OCI-LY7 (cell line): ENCODE measurements around the gene CXCL10. TPM values are rescaled to one million over a fixed set of nuclear protein-coding genes. Genes with fewer than 3 reads are reported as not detected.

ENCODE experiments used
- BruUV-seq: library from RNA; stranded (reverse); fragments of 400-500 nt; replicated peaks from 2 replicates; lab custom pipeline; 2021; lab: Mats Ljungman, UMichigan
- CTCF ChIA-PET: fragments of 300-600 bp; sonication (Branson Sonifier 250); formaldehyde crosslinking; loops from one replicate; lab custom pipeline; 2022; ENCODE audit warnings: antibody characterized with exemption; ENCODE audit not compliant: unreplicated experiment; lab: Charles Lee
- POLR2A ChIA-PET: fragments of 300-600 bp; sonication (Branson Sonifier 250); formaldehyde crosslinking; loops from one replicate; lab custom pipeline; 2022; ENCODE audit warnings: antibody characterized with exemption; lab: Charles Lee
- DNase-seq: peaks from one replicate; pipeline ENCODE4 v3.0.0-alpha.2; 2015; ENCODE audit warnings: low spot score
- H2AFZ ChIP-seq: fragments of 200-600 bp; sonication (generic), shearing (Covaris generic); 2 replicates; pipeline ENCODE4 v1.6.1; 2014; ENCODE audit warnings: mild to moderate bottlenecking, antibody characterized with exemption, low read length, moderate library complexity
- H3K27ac ChIP-seq: fragments of 200-600 bp; sonication (generic); 2 replicates; pipeline ENCODE4 v1.5.1; 2014; ENCODE audit warnings: mixed run types, low read depth, mild to moderate bottlenecking, moderate library complexity, low read length, inconsistent platforms; ENCODE audit not compliant: poor library complexity, severe bottlenecking
- H3K36me3 ChIP-seq: fragments of 200-600 bp; sonication (generic); 2 replicates; pipeline ENCODE4 v1.6.1; 2014; ENCODE audit warnings: mild to moderate bottlenecking, antibody characterized with exemption, low read length, moderate library complexity, mixed read lengths; ENCODE audit not compliant: insufficient read depth
- H3K4me1 ChIP-seq: fragments of 200-600 bp; sonication (generic); 2 replicates; pipeline ENCODE4 v1.5.1; 2014; ENCODE audit warnings: mild to moderate bottlenecking, low read length; ENCODE audit not compliant: insufficient read depth, poor library complexity, severe bottlenecking
- H3K4me2 ChIP-seq: fragments of 200-600 bp; sonication (generic); 2 replicates; pipeline ENCODE4 v1.6.1; 2014; ENCODE audit warnings: mild to moderate bottlenecking, low read length
- H3K4me3 ChIP-seq: fragments of 200-600 bp; sonication (generic); 2 replicates; pipeline ENCODE4 v1.5.1; 2014; ENCODE audit warnings: mild to moderate bottlenecking, low read depth, low read length; ENCODE audit not compliant: poor library complexity, severe bottlenecking
- H3K79me2 ChIP-seq: fragments of 200-600 bp; sonication (generic); 2 replicates; pipeline ENCODE4 v1.6.1; 2016; ENCODE audit warnings: low read depth, mild to moderate bottlenecking, low read length, moderate library complexity, mixed read lengths; ENCODE audit not compliant: insufficient read depth
- H3K9me2 ChIP-seq: fragments of 200-600 bp; sonication (generic); 2 replicates; pipeline ENCODE4 v1.6.1; 2016; ENCODE audit warnings: mild to moderate bottlenecking, low read length, mixed read lengths; ENCODE audit not compliant: insufficient read depth
- H3K9me3 ChIP-seq: fragments of 200-600 bp; sonication (generic); 2 replicates; pipeline ENCODE4 v1.6.1; 2014; ENCODE audit warnings: mild to moderate bottlenecking, mixed run types, low read length, mixed read lengths
- H4K20me1 ChIP-seq: fragments of 200-600 bp; sonication (generic); 2 replicates; pipeline ENCODE4 v1.6.1; 2014; ENCODE audit warnings: mild to moderate bottlenecking, antibody characterized with exemption, low read length, moderate library complexity, mixed read lengths; ENCODE audit not compliant: insufficient read depth
- EZH2phosphoT487 ChIP-seq: fragments of 200-600 bp; sonication (generic); IDR thresholded peaks from 2 replicates; pipeline ENCODE4 v1.6.1; 2018; ENCODE audit warnings: low read depth, borderline replicate concordance, mild to moderate bottlenecking, mixed run types, antibody characterized with exemption, low read length, moderate library complexity, mixed read lengths
- intact Hi-C: fragments of 100-400 bp; cut with micrococcal nuclease; formaldehyde crosslinking; loops from one replicate; pipeline ENCODE4 v1.10.0; 2022; ENCODE audit not compliant: unreplicated experiment
- total RNA-seq, 2 experiments: library from RNA; depleted of rRNA in 1 of 2; stranded (reverse); fragments of >200 nt in 1 of 2; shearing (Covaris generic) in 1 of 2; gene quantifications; 2 replicates each; pipeline ENCODE4 v1.2.3, GENCODE V29; 2014 to 2022
- TF ChIP-seq, protein P1 (sequence below): fragments of 200-600 bp; sonication (generic); conservative IDR thresholded peaks from 2 replicates; pipeline ENCODE4 v1.5.1; 2014; ENCODE audit warnings: mild to moderate bottlenecking, antibody characterized with exemption, low read length, moderate library complexity, mixed read lengths

The CXCL10 gene
- total RNA-seq, 2 experiments from 2014 or later = not detected

DNA sequence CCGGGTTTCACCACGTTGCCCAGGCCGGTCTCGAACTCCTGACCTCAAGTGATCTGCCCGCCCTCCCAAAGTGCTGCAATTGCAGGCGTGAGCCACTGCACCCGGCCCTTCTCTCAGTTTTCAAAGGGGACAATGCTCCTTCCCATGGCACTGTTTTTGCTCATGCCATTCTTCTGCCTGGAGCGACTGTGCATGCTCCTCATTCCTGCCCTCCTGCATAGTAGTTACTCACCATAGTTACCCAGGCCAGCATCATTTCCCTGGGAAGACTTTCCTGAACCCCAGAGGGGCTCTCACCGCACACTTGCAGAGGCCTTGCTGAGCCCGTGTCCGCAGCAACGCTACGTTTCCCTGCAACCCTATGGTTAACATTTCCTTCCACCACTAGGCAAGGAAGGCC, 12.7 kb downstream of the CXCL10 start:
- BruUV-seq = no TSS peak
- TF ChIP-seq, protein P1, sequence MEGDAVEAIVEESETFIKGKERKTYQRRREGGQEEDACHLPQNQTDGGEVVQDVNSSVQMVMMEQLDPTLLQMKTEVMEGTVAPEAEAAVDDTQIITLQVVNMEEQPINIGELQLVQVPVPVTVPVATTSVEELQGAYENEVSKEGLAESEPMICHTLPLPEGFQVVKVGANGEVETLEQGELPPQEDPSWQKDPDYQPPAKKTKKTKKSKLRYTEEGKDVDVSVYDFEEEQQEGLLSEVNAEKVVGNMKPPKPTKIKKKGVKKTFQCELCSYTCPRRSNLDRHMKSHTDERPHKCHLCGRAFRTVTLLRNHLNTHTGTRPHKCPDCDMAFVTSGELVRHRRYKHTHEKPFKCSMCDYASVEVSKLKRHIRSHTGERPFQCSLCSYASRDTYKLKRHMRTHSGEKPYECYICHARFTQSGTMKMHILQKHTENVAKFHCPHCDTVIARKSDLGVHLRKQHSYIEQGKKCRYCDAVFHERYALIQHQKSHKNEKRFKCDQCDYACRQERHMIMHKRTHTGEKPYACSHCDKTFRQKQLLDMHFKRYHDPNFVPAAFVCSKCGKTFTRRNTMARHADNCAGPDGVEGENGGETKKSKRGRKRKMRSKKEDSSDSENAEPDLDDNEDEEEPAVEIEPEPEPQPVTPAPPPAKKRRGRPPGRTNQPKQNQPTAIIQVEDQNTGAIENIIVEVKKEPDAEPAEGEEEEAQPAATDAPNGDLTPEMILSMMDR = no peak
- no peak for TF ChIP-seq EZH2phosphoT487
- no peak overlapping the region for H3K4me2 ChIP-seq
- POLR2A ChIA-PET = no interaction called here
- H3K4me1 ChIP-seq = no peaks in the 10 kb centered on the region
- intact Hi-C loops = no loop called here
- no peaks in the 10 kb centered on the region for H3K79me2 ChIP-seq
- no peak overlapping the region for H2AFZ ChIP-seq
- DNase-seq = no peak
- H3K4me3 ChIP-seq = no peak overlapping the region
- H3K9me3 ChIP-seq = no peaks in the 10 kb centered on the region
- H3K9me2 ChIP-seq = no peaks in the 10 kb centered on the region
- H3K27ac ChIP-seq = no peak overlapping the region
- H3K36me3 ChIP-seq = no peaks in the 10 kb centered on the region
- CTCF ChIA-PET = no interaction called here
- no peaks in the 10 kb centered on the region for H4K20me1 ChIP-seq

DNA sequence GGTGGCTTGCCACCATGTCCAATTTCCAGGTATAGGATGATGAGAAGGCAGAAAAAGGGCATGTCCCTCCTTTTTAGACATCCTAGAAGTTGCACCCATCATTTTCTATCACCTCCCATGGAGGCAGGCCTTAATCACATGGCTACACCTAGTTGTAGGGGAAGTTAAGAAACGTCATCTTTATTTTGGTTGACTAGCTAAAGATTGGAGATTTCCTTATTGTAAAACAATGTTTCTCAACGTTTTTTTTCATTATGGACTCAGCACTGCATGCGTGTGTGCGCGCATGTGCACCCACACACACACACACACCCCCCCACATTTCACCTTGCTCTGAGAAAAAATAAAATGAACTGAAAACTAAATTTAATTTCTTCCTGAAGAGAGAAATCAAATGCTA, 14.0 kb downstream of the CXCL10 start:
- H3K4me2 ChIP-seq = no peak overlapping the region
- H3K4me3 ChIP-seq = no peak overlapping the region
- no peaks in the 10 kb centered on the region for H3K79me2 ChIP-seq
- ChIA-PET POLR2A (interaction anchor here (1.2 kb wide), 1 partner anchor 17 kb away, joined by 4 read pairs; no protein-coding TSS in a partner anchor), CTCF (no interaction called here)
- no peaks in the 10 kb centered on the region for H3K4me1 ChIP-seq
- TF ChIP-seq, protein P1 = no peak
- TF ChIP-seq EZH2phosphoT487 = no peak
- BruUV-seq = no TSS peak
- H2AFZ ChIP-seq = no peak overlapping the region
- H4K20me1 ChIP-seq = no peaks in the 10 kb centered on the region
- intact Hi-C loops = no loop called here
- H3K27ac ChIP-seq = no peak overlapping the region
- no peaks in the 10 kb centered on the region for H3K9me3 ChIP-seq
- no peaks in the 10 kb centered on the region for H3K9me2 ChIP-seq
- DNase-seq = no peak
- no peaks in the 10 kb centered on the region for H3K36me3 ChIP-seq

- POLR2A ChIA-PET = interaction anchor here (0.6 to 0.7 kb wide), 2 partner anchors 17 to 465 kb away, joined by 3 read pairs; no protein-coding TSS in a partner anchor
Observed at GRCh38 chr4:76007089-76007862, 16.0 kb downstream of the CXCL10 start, which contains the start of gene CXCL9. TSS of gene CXCL9 (minus strand) at chr4:76007509. CDS start at chr4:76007449, 60 bp downstream.

More at GRCh38 chr4:76007089-76007862, 16.0 kb downstream of the CXCL10 start, which contains the start of gene CXCL9:
- intact Hi-C loops = no loop called here
- DNase-seq = no peak
- Histone ChIP-seq H2AFZ (no peak within 1 kb of the TSS), H3K4me2 (no peak within 1 kb of the TSS), H3K9me2 (no peaks in the 10 kb centered on the region), H3K27ac (no peak within 1 kb of the TSS), H3K4me3 (no peak within 1 kb of the TSS), H4K20me1 (no peaks in the 10 kb centered on the region), H3K4me1 (no peaks in the 10 kb centered on the region), H3K36me3 (no peaks in the 10 kb centered on the region), H3K79me2 (no peaks in the 10 kb centered on the region), H3K9me3 (no peaks in the 10 kb centered on the region)
- CTCF ChIA-PET = no interaction called here
- no TSS peak for BruUV-seq
- TF ChIP-seq, protein P1 = no peak
- no peak for TF ChIP-seq EZH2phosphoT487
